Vagina (tissue), 2 donors: ENCODE measurements around the gene CCDC167.

Experiments used
- POLR2A ChIP-seq, 2 donors: fragments of 450-650 bp; IDR thresholded peaks; one replicate each; pipeline ENCODE4 v1.6.1; 2017; ENCODE audit warnings: antibody characterized with exemption in 2 of 2, mild to moderate bottlenecking in 2 of 2, moderate library complexity in 2 of 2
- POLR2AphosphoS5 ChIP-seq, 2 donors: sonication (generic); formaldehyde crosslinking; IDR thresholded peaks; one replicate each; pipeline ENCODE4 v1.9.0; 2017; ENCODE audit warnings: antibody characterized with exemption in 2 of 2, mild to moderate bottlenecking in 2 of 2, low read depth in 1 of 2; ENCODE audit not compliant: insufficient read depth in 1 of 2
- TF ChIP-seq, protein P1 (sequence below), 3 experiments: fragments of 450-650 bp in 2 of 3; fragments of 200-600 bp in 1 of 3; sonication (generic) in 1 of 3; IDR thresholded peaks; one replicate each; pipeline ENCODE4 v1.5.1; 2017 to 2019; ENCODE audit warnings: antibody characterized with exemption in 3 of 3, mild to moderate bottlenecking in 2 of 3, moderate library complexity in 2 of 3

DNA sequence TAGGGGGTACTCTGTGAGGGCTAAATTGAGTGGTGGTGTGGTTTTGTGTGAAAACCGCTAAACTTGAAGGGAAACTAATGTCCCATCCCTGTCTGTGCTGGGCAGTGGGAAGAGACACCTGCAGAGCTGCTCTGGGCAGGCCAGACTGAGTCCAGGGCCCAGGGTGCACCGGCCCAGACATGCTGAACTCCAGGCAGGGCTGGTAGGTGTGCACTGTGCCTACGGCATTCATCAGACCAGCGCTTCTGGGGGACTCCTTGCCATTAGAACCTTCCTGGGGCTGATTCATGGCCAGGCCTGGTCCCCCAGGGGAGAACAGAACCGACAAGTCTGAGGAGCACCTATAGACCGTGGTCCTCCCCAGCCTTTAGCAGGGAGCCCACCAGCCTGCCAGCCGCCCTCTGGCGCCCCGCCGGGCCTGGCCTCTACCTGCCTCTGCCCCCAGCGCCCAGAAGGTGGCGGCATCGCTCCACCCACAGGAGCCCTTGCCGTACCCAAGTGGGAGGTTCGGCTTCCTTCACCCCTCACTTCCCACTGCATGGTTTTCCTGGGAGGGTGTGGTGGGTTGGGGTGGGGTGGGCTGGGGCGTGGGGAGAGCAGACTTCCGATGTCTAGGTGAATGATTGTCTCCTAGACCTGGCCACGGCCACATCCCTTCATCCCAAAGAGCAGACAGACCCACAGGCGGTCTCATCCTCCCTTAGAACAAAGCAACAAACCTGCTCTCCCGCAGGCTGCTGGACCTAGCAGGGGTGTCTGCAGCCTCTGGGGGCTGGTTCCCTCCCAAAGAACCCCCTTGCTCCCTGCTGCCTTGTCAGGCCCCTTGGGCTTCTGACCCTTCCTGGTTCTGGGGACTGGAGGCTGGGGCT, 15.5 kb downstream of the CCDC167 start:
- TF ChIP-seq, protein P1, sequence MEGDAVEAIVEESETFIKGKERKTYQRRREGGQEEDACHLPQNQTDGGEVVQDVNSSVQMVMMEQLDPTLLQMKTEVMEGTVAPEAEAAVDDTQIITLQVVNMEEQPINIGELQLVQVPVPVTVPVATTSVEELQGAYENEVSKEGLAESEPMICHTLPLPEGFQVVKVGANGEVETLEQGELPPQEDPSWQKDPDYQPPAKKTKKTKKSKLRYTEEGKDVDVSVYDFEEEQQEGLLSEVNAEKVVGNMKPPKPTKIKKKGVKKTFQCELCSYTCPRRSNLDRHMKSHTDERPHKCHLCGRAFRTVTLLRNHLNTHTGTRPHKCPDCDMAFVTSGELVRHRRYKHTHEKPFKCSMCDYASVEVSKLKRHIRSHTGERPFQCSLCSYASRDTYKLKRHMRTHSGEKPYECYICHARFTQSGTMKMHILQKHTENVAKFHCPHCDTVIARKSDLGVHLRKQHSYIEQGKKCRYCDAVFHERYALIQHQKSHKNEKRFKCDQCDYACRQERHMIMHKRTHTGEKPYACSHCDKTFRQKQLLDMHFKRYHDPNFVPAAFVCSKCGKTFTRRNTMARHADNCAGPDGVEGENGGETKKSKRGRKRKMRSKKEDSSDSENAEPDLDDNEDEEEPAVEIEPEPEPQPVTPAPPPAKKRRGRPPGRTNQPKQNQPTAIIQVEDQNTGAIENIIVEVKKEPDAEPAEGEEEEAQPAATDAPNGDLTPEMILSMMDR (IDR thresholded peaks at IDR 0.05) = peak; percentile 45 to 63 (median 56)
- TF ChIP-seq POLR2AphosphoS5 (IDR thresholded peaks at IDR 0.05; ENCODE audit: insufficient read depth in 1 of 2, low read depth in 1 of 2) = no peak
- TF ChIP-seq POLR2A (IDR thresholded peaks at IDR 0.05) = no peak
